GM12878 (cell line): ENCODE data around the gene SRC. TPM values are rescaled to one million over a fixed set of nuclear protein-coding genes. Genes with fewer than 3 reads are reported as not detected.

Source experiments
- BCL3 ChIP-seq: IDR thresholded peaks from 2 replicates; pipeline ENCODE4 v1.6.1; 2011; ENCODE audit warnings: borderline replicate concordance, low read depth, mild to moderate bottlenecking, moderate library complexity, low read length; ENCODE audit not compliant: insufficient read depth, poor library complexity, severe bottlenecking
- BCLAF1 ChIP-seq: fragments of 450-650 bp; IDR thresholded peaks from 2 replicates; pipeline ENCODE4 v1.6.1; 2017; ENCODE audit warnings: antibody characterized with exemption, mild to moderate bottlenecking, moderate library complexity
- BRCA1 ChIP-seq: IDR thresholded peaks from 2 replicates; pipeline ENCODE4 v1.6.1; 2011; ENCODE audit warnings: low read depth, low read length, improper control_type of control experiment
- HCFC1 ChIP-seq: fragments of 150-350 bp; IDR thresholded peaks from 2 replicates; pipeline ENCODE4 v1.6.1; 2014; ENCODE audit warnings: low read length
- IKZF1 ChIP-seq: fragments of 450-650 bp; conservative IDR thresholded peaks from 2 replicates; pipeline ENCODE4 v1.6.1; 2017; ENCODE audit warnings: antibody characterized with exemption, mild to moderate bottlenecking
- IRF3 ChIP-seq: fragments of 450-650 bp; IDR thresholded peaks from 2 replicates; pipeline ENCODE4 v1.6.1; 2014; ENCODE audit warnings: mild to moderate bottlenecking
- IRF4 ChIP-seq: IDR thresholded peaks from 2 replicates; pipeline ENCODE4 v1.6.1; 2011; ENCODE audit warnings: low read depth, low read length
- IRF5 ChIP-seq: fragments of 450-650 bp; IDR thresholded peaks from 2 replicates; pipeline ENCODE4 v1.6.1; 2017; ENCODE audit warnings: borderline replicate concordance
- MTA3 ChIP-seq: IDR thresholded peaks from 2 replicates; pipeline ENCODE4 v1.6.1; 2012; ENCODE audit warnings: low read length, inconsistent platforms, borderline replicate concordance
- NBN ChIP-seq: fragments of 450-650 bp; IDR thresholded peaks from 2 replicates; pipeline ENCODE4 v1.6.1; 2016
- PAX5 ChIP-seq: IDR thresholded peaks from 2 replicates; pipeline ENCODE4 v1.6.1; 2011; ENCODE audit warnings: low read depth, low read length, borderline replicate concordance
- SKIL ChIP-seq: fragments of 450-650 bp; IDR thresholded peaks from 2 replicates; pipeline ENCODE4 v1.6.1; 2017; ENCODE audit warnings: mild to moderate bottlenecking, low read depth, inconsistent platforms; ENCODE audit not compliant: poor library complexity, severe bottlenecking
- YY1 ChIP-seq: IDR thresholded peaks from 2 replicates; pipeline ENCODE4 v1.6.1; 2011; ENCODE audit warnings: low read depth, mild to moderate bottlenecking, low read length
- ZNF687 ChIP-seq: fragments of 450-650 bp; IDR thresholded peaks from 2 replicates; pipeline ENCODE4 v1.6.1; 2017; ENCODE audit warnings: mild to moderate bottlenecking, moderate library complexity
- ZSCAN29 ChIP-seq: fragments of 450-650 bp; IDR thresholded peaks from 2 replicates; pipeline ENCODE4 v1.6.1; 2017; ENCODE audit warnings: mild to moderate bottlenecking, moderate library complexity
- polyA plus RNA-seq, 11 experiments: library from polyadenylated mRNA; depleted of rRNA in 4 of 11; unstranded in 6 of 11; stranded (reverse) in 5 of 11; fragments of >200 nt; fragmentation: Nextera tagmentation in 4 of 11; fragmentation: Illumina TruSeq in 1 of 11; extraction: Ambion mirVana in 4 of 11; extraction: Trizol in 1 of 11; gene quantifications; 1 replicate in 1 of 11; 2 replicates in 10 of 11; pipeline versions ENCODE4 v1.2.1 to v1.2.3, GENCODE V29; 2011 to 2016; ENCODE audit warnings: inconsistent platforms in 2 of 11, missing spikeins in 2 of 11, low read depth in 1 of 11
- total RNA-seq, 4 experiments: library from RNA; depleted of rRNA in 3 of 4; stranded (reverse); fragments of >200 nt in 3 of 4; fragmentation: Illumina TruSeq in 1 of 4; extraction: Trizol in 1 of 4; gene quantifications; 2 replicates each; pipeline versions ENCODE4 v1.2.1 to v1.2.3, GENCODE V29; 2013 to 2021

SRC gene
- total and polyA plus RNA-seq, 10 of the 15 experiments (the other 5 are each of a cell fraction or from before 2014, with no cell fraction given) = 0.60 to 71.3 (median 27.2) TPM

- TF ChIP-seq IRF3 (no peak), YY1 (peak; percentile 50; the same call in 1 of the 2 replicates), BRCA1 (no peak), BCL3 (no peak), ZSCAN29 (no peak), SKIL (peak; percentile 24), IRF4 (0 out of 2 replicates have a peak, but pooled peaks have one; percentile 58), ZNF687 (peak; percentile 75; the same call in 1 of the 2 replicates), BCLAF1 (no peak), HCFC1 (no peak), MTA3 (peak; percentile 51; the same call in 1 of the 2 replicates), NBN (peak; percentile 34; the same call in 1 of the 2 replicates), PAX5 (no peak), IKZF1 (peak; percentile 18; the same call in 1 of the 2 replicates), IRF5 (no peak)
Measured at GRCh38 chr20:37308086-37309050, 37.6 kb upstream of the SRC start (continued).
